OCI-LY1 (cell line): ENCODE measurements around the gene POU2F1.

Source experiments
- H2AFZ ChIP-seq: fragments of 200-600 bp; sonication (generic), shearing (Covaris generic); 2 replicates; pipeline ENCODE4 v1.6.0; 2014; ENCODE audit warnings: antibody characterized with exemption, mild to moderate bottlenecking, low read length
- H3F3A ChIP-seq: fragments of 200-600 bp; sonication (generic), shearing (Covaris generic); 2 replicates; pipeline ENCODE4 v1.6.0; 2014; ENCODE audit warnings: mild to moderate bottlenecking, antibody characterized with exemption, low read length, moderate library complexity; ENCODE audit not compliant: insufficient read depth
- H3K27ac ChIP-seq: fragments of 200-600 bp; sonication (generic); 2 replicates; pipeline ENCODE4 v1.5.1; 2014; ENCODE audit warnings: low read length, mixed run types, mild to moderate bottlenecking, low read depth; ENCODE audit not compliant: poor library complexity, severe bottlenecking
- H3K27me3 ChIP-seq: fragments of 200-600 bp; sonication (generic); 2 replicates; pipeline ENCODE4 v1.6.0; 2014; ENCODE audit warnings: antibody characterized with exemption, mild to moderate bottlenecking, low read length, moderate library complexity; ENCODE audit not compliant: insufficient read depth
- H3K36me3 ChIP-seq: fragments of 200-600 bp; sonication (generic); 2 replicates; pipeline ENCODE4 v1.6.1; 2014; ENCODE audit warnings: mild to moderate bottlenecking, antibody characterized with exemption, low read length, moderate library complexity, mixed read lengths; ENCODE audit not compliant: insufficient read depth
- H3K4me1 ChIP-seq: fragments of 200-600 bp; sonication (generic); 2 replicates; pipeline ENCODE4 v1.5.1; 2014; ENCODE audit warnings: mild to moderate bottlenecking, low read length, moderate library complexity; ENCODE audit not compliant: insufficient read depth, severe bottlenecking
- H3K4me2 ChIP-seq: fragments of 200-600 bp; sonication (generic), shearing (Covaris generic); 2 replicates; pipeline ENCODE4 v1.6.1; 2014; ENCODE audit warnings: low read length
- H3K4me3 ChIP-seq: fragments of 200-600 bp; sonication (generic); 2 replicates; pipeline ENCODE4 v1.5.1; 2014; ENCODE audit warnings: low read length, low read depth, mild to moderate bottlenecking, mixed read lengths; ENCODE audit not compliant: poor library complexity, severe bottlenecking
- H3K79me2 ChIP-seq: fragments of 200-600 bp; shearing (Covaris generic); 2 replicates; pipeline ENCODE4 v1.6.1; 2016; ENCODE audit warnings: mixed run types, low read length, mixed read lengths; ENCODE audit not compliant: insufficient read depth
- H3K9ac ChIP-seq: fragments of 200-600 bp; sonication (generic), shearing (Covaris generic); 2 replicates; pipeline ENCODE4 v1.6.1; 2014; ENCODE audit warnings: mild to moderate bottlenecking, low read length, mixed read lengths
- H3K9me2 ChIP-seq: fragments of 200-600 bp; sonication (generic), shearing (Covaris generic); 2 replicates; pipeline ENCODE4 v1.6.1; 2014; ENCODE audit warnings: low read depth, mild to moderate bottlenecking, low read length, mixed read lengths
- H3K9me3 ChIP-seq: fragments of 200-600 bp; shearing (Covaris generic); 2 replicates; pipeline ENCODE4 v1.6.1; 2014; ENCODE audit warnings: low read length, mixed read lengths
- H4K20me1 ChIP-seq: fragments of 200-600 bp; sonication (generic), shearing (Covaris generic); 2 replicates; pipeline ENCODE4 v1.6.0; 2016; ENCODE audit warnings: mild to moderate bottlenecking, low read length; ENCODE audit not compliant: insufficient read depth
- CTCF ChIP-seq: fragments of 200-600 bp; sonication (generic), shearing (Covaris generic); IDR thresholded peaks from 2 replicates; pipeline ENCODE4 v1.5.1; 2017; ENCODE audit warnings: mild to moderate bottlenecking, antibody characterized with exemption, low read length, moderate library complexity, mixed read lengths
- EZH2 ChIP-seq: fragments of 200-600 bp; sonication (generic), shearing (Covaris generic); IDR thresholded peaks from 2 replicates; pipeline ENCODE4 v1.8.0; 2017; ENCODE audit warnings: borderline replicate concordance, mixed run types, mild to moderate bottlenecking, antibody characterized with exemption, low read length, moderate library complexity, mixed read lengths

Gene POU2F1

GRCh38 chr1:167288390-167289074 lies 67.8 kb downstream of the POU2F1 start:
- TF ChIP-seq EZH2: no peak
- TF ChIP-seq CTCF: no peak
- Histone ChIP-seq H3K4me2 (no peak overlapping the region), H3K27ac (no peak overlapping the region)

GRCh38 chr1:167289075-167289442 lies 68.4 kb downstream of the POU2F1 start:
- H3K79me2 ChIP-seq: no peaks in the 10 kb centered on the region
- H3K4me2 ChIP-seq: no peak overlapping the region

More at GRCh38 chr1:167288390-167289074, 67.8 kb downstream of the POU2F1 start:
- no peaks in the 10 kb centered on the region for H3K79me2 ChIP-seq
- H3F3A ChIP-seq: no peaks in the 10 kb centered on the region
- H3K9me3 ChIP-seq: no peaks in the 10 kb centered on the region
- no peak overlapping the region for H3K4me3 ChIP-seq
- H3K36me3 ChIP-seq: no peaks in the 10 kb centered on the region
- H3K4me1 ChIP-seq: peaks cover 14% of the 10 kb centered on the region
- H4K20me1 ChIP-seq: no peaks in the 10 kb centered on the region
- no peaks in the 10 kb centered on the region for H3K27me3 ChIP-seq
- no peak overlapping the region for H2AFZ ChIP-seq
- no peak overlapping the region for H3K9ac ChIP-seq
- H3K9me2 ChIP-seq: no peaks in the 10 kb centered on the region

GRCh38 chr1:167289966-167290365 lies 69.3 kb downstream of the POU2F1 start:
- TF ChIP-seq CTCF: no peak
- TF ChIP-seq EZH2: no peak
- no peaks in the 10 kb centered on the region for H3K79me2 ChIP-seq

More at GRCh38 chr1:167289075-167289442, 68.4 kb downstream of the POU2F1 start:
- Histone ChIP-seq H3K9me3 (no peaks in the 10 kb centered on the region), H3K27ac (no peak overlapping the region), H3K4me3 (no peak overlapping the region), H3K9ac (no peak overlapping the region), H3K36me3 (no peaks in the 10 kb centered on the region), H4K20me1 (no peaks in the 10 kb centered on the region), H3F3A (no peaks in the 10 kb centered on the region), H3K4me1 (peaks cover 14% of the 10 kb centered on the region), H3K27me3 (no peaks in the 10 kb centered on the region), H2AFZ (no peak overlapping the region), H3K9me2 (no peaks in the 10 kb centered on the region)
- TF ChIP-seq CTCF: no peak
- no peak for TF ChIP-seq EZH2

More at GRCh38 chr1:167289966-167290365, 69.3 kb downstream of the POU2F1 start:
- Histone ChIP-seq H3K4me1 (peaks cover 14% of the 10 kb centered on the region), H3K9me2 (no peaks in the 10 kb centered on the region), H2AFZ (no peak overlapping the region), H4K20me1 (no peaks in the 10 kb centered on the region), H3K27me3 (no peaks in the 10 kb centered on the region), H3K27ac (no peak overlapping the region), H3K9ac (no peak overlapping the region), H3K4me2 (no peak overlapping the region), H3F3A (no peaks in the 10 kb centered on the region), H3K36me3 (no peaks in the 10 kb centered on the region), H3K9me3 (no peaks in the 10 kb centered on the region), H3K4me3 (no peak overlapping the region)
